Sigmoid colon (tissue), 7 donors: Measurements from ENCODE around the gene EARS2. TPM values are rescaled to one million over a fixed set of nuclear protein-coding genes. Genes with fewer than 3 reads are reported as not detected.

Experiments
- DNase-seq: peaks from one replicate; pipeline ENCODE4 v3.0.0-alpha.2; 2019
- H3K27ac ChIP-seq, 4 donors: fragments of 200-600 bp; sonication (generic); one replicate each; pipeline ENCODE4 v1.5.1; 2016 to 2019; ENCODE audit warnings: mild to moderate bottlenecking in 1 of 4
- H3K27me3 ChIP-seq, 3 donors: fragments of 200-600 bp; sonication (generic); one replicate each; pipeline ENCODE4 v1.5.1; 2019; ENCODE audit warnings: mild to moderate bottlenecking in 1 of 3
- H3K36me3 ChIP-seq, 4 donors: fragments of 200-600 bp; sonication (generic); one replicate each; pipeline ENCODE4 v1.5.1; 2016 to 2019
- H3K4me1 ChIP-seq, 4 donors: fragments of 200-600 bp; sonication (generic); one replicate each; pipeline ENCODE4 v1.5.1; 2017 to 2019
- H3K4me3 ChIP-seq, 4 donors: fragments of 200-600 bp; sonication (generic); one replicate each; pipeline ENCODE4 v1.5.1; 2017 to 2019; ENCODE audit warnings: mild to moderate bottlenecking in 2 of 4, moderate library complexity in 1 of 4
- H3K9me3 ChIP-seq, 4 donors: fragments of 200-600 bp in 3 of 4; sonication (generic) in 3 of 4; one replicate each; pipeline versions ENCODE4 v1.5.1 to v1.6.1; 2013 to 2019
- EP300 ChIP-seq, 4 donors: sonication (generic); formaldehyde crosslinking; IDR thresholded peaks; one replicate each; pipeline ENCODE4 v1.6.1; 2017; ENCODE audit warnings: antibody characterized with exemption in 4 of 4
- POLR2A ChIP-seq, 2 donors: fragments of 450-650 bp; IDR thresholded peaks; one replicate each; pipeline ENCODE4 v1.6.1; 2016; ENCODE audit warnings: antibody characterized with exemption in 2 of 2, mild to moderate bottlenecking in 2 of 2, moderate library complexity in 2 of 2
- POLR2AphosphoS5 ChIP-seq, 4 donors: sonication (generic); formaldehyde crosslinking; IDR thresholded peaks; one replicate each; pipeline ENCODE4 v1.6.1; 2017; ENCODE audit warnings: antibody characterized with exemption in 4 of 4
- WGBS, 2 donors: extraction: QIAGEN DNeasy Blood & Tissue Kit; methylation state at CpG; one replicate each; pipeline ENCODE4 v1.1.7; 2013; 5-methylcytosine and 5-hydroxymethylcytosine counted together
- intact Hi-C: fragments of 100-400 bp; cut with DNase I; formaldehyde crosslinking; loops from one replicate; pipeline ENCODE4 v1.15.1; 2023
- polyA plus RNA-seq, 3 donors: library from polyadenylated mRNA; stranded (reverse); fragments of 200-250 nt; gene quantifications; one replicate each; pipeline ENCODE4 v1.2.3, GENCODE V29; 2013
- total RNA-seq, 4 donors: library from RNA; depleted of rRNA; stranded (reverse); fragments of >200 nt; gene quantifications; one replicate each; pipeline ENCODE4 v1.1.0, GENCODE V29; 2016
- TF ChIP-seq, protein P1 (sequence below), 4 experiments: fragments of 450-650 bp in 3 of 4; fragments of 200-600 bp in 1 of 4; IDR thresholded peaks; one replicate each; pipeline ENCODE4 v1.5.1; 2016 to 2019; ENCODE audit warnings: antibody characterized with exemption in 4 of 4, mild to moderate bottlenecking in 3 of 4, moderate library complexity in 2 of 4
- donor health status: healthy with polysubstance abuse.
- donor health status: Bipolar disorder and iron deficiency.
- donor health status: healthy.

Gene EARS2
- total and polyA plus RNA-seq, 7 donors = 6.6 to 19.4 (median 8.2) TPM

DNA sequence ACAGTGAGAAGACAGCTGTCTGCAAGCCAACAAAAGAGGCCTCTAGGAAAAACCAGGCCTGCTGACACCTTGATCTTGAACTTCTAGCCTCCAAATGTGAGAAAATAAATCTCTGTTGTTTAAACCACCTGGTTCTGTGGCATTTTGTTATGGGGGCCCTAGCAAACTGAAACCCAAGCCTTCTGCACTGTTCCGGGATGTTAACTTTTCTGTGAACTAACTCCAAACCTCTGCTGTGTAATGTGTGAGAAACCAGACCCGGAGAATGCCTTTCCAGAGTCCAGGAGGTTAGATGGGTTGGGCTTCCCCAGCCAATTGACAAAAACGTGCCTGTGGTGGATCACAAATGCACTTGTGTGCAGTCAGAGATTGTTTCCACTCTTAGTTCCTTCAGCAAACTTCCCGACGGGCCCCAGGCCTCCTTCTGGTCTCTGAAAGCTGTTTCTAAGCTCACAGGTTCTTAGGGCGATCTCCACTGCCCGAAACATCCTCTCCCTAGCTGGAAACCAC is 33.2 kb downstream of the EARS2 start:
- Histone ChIP-seq H3K4me3 (no peak overlapping the region), H3K36me3 (peaks cover 4 to 73% (median 25%) of the 10 kb centered on the region in 4 donors), H3K9me3 (no peaks in the 10 kb centered on the region), H3K27me3 (no peaks in the 10 kb centered on the region), H3K4me1 (no peaks in the 10 kb centered on the region), H3K27ac (no peak overlapping the region)
- TF ChIP-seq, protein P1, sequence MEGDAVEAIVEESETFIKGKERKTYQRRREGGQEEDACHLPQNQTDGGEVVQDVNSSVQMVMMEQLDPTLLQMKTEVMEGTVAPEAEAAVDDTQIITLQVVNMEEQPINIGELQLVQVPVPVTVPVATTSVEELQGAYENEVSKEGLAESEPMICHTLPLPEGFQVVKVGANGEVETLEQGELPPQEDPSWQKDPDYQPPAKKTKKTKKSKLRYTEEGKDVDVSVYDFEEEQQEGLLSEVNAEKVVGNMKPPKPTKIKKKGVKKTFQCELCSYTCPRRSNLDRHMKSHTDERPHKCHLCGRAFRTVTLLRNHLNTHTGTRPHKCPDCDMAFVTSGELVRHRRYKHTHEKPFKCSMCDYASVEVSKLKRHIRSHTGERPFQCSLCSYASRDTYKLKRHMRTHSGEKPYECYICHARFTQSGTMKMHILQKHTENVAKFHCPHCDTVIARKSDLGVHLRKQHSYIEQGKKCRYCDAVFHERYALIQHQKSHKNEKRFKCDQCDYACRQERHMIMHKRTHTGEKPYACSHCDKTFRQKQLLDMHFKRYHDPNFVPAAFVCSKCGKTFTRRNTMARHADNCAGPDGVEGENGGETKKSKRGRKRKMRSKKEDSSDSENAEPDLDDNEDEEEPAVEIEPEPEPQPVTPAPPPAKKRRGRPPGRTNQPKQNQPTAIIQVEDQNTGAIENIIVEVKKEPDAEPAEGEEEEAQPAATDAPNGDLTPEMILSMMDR (IDR thresholded peaks at IDR 0.05) = no peak
- TF ChIP-seq EP300 (IDR thresholded peaks at IDR 0.05) (no peak), POLR2AphosphoS5 (IDR thresholded peaks at IDR 0.05) (no peak), POLR2A (IDR thresholded peaks at IDR 0.05) (no peak)
- DNase-seq = no peak
- WGBS, 2 donors = 91% methylated on average over 7 of the region's 7 CpGs
- intact Hi-C loops = no loop called here

DNA sequence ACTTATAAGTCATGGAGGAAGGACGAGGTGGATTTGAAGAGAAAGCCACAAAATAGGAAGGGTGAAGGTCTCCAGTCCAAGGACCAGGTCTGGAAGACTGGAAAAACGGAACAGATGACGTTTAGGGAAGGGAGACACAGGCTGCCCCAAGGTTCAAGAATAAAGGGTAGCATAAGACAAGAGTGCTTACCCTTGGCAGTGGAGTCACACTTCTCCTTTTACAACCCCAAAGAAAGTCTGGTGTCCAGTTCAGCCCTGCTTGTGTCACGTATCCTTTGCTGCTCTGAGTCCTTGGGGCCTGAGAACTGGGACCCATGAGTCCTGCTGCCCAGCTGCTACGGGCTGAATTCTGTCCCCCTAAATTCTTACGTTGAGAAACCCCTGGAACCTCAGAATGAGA is 33.8 kb downstream of the EARS2 start:
- Histone ChIP-seq H3K4me1 (no peaks in the 10 kb centered on the region), H3K36me3 (peaks cover 4 to 67% (median 20%) of the 10 kb centered on the region in 4 donors), H3K4me3 (no peak overlapping the region), H3K27me3 (no peaks in the 10 kb centered on the region), H3K9me3 (no peaks in the 10 kb centered on the region), H3K27ac (no peak overlapping the region)
- DNase-seq = no peak
- intact Hi-C loops = no loop called here
- 93 to 95% methylated on average over 6 of the region's 6 CpGs for WGBS, 2 donors
- TF ChIP-seq, protein P1 (IDR thresholded peaks at IDR 0.05) = no peak
- TF ChIP-seq POLR2A (IDR thresholded peaks at IDR 0.05) = no peak
- TF ChIP-seq POLR2AphosphoS5 (IDR thresholded peaks at IDR 0.05) = no peak
- TF ChIP-seq EP300 (IDR thresholded peaks at IDR 0.05) = no peak

DNA sequence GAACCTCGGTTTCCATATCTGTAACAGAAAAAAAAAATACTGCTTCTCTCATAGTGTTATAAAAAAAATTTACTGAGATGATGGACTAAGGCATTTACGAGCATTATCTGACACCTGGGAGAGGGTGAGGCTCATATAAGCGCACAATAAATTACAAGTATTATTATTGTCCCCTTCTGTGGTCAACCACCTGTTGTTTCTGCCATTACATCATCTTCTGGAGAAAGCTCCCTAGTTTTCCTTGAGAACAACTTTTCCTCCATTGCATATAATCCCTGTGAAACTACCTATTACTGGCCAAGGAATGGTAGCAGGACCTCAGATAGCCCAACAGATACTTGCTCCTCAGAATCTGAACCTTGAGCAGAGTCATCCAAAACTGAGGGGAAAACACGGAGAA is 35.2 kb downstream of the EARS2 start:
- H3K27me3 ChIP-seq = no peaks in the 10 kb centered on the region
- H3K4me3 ChIP-seq = no peak overlapping the region
- TF ChIP-seq, protein P1 (IDR thresholded peaks at IDR 0.05) = no peak
- TF ChIP-seq POLR2A (IDR thresholded peaks at IDR 0.05) (no peak), POLR2AphosphoS5 (IDR thresholded peaks at IDR 0.05) (no peak), EP300 (IDR thresholded peaks at IDR 0.05) (no peak)
- intact Hi-C loops = no loop called here
- no peaks in the 10 kb centered on the region for H3K9me3 ChIP-seq
- no peaks in the 10 kb centered on the region for H3K4me1 ChIP-seq
- WGBS, 2 donors = 86 to 91% methylated on average over 4 of the region's 4 CpGs
- peaks cover 4 to 54% (median 18%) of the 10 kb centered on the region in 4 donors for H3K36me3 ChIP-seq
- H3K27ac ChIP-seq = no peak overlapping the region
- no peak for DNase-seq

DNA sequence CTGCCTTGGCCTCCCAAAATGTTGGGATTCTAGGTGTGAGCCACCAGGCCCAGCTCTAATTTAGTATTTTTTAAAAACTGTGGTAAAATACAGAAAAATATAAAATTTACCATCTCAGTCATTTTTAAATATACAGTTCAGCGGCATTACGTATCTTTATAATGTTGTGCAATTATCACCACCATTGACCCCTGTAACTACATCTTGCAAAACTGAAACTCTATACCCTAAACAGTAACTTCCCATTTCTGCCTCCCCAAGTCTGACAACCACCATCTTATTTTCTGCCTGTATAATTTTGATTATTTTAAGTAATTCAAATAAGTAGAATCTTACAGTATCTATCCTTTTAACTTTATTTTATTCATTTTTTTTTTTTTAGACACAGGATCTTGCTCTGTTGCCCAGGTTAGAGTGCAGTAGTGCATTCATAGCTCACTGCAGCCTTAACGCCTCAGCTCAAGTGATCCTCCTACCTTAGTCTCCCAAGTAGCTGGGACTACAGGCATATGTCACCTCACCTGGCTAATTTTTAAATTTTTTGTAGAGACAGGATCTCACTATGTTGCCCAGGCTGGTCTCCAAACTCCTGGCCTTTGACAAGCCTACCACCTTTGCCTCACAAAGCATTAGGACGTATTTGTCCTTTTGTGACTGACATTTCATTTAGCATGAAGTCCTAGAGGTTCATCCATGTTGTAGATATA is 36.0 kb downstream of the EARS2 start:
- intact Hi-C loops = no loop called here
- 55 to 89% methylated on average over 4 of the region's 4 CpGs for WGBS, 2 donors

More for the DNA sequence above, 36.0 kb downstream of the EARS2 start:
- Histone ChIP-seq H3K27me3 (no peaks in the 10 kb centered on the region), H3K4me1 (no peaks in the 10 kb centered on the region), H3K36me3 (peaks cover 4 to 46% (median 18%) of the 10 kb centered on the region in 4 donors), H3K27ac (no peak overlapping the region), H3K4me3 (no peak overlapping the region), H3K9me3 (no peaks in the 10 kb centered on the region)
- TF ChIP-seq POLR2A (IDR thresholded peaks at IDR 0.05) (no peak), EP300 (IDR thresholded peaks at IDR 0.05) (no peak), POLR2AphosphoS5 (IDR thresholded peaks at IDR 0.05) (no peak)
- TF ChIP-seq, protein P1 (IDR thresholded peaks at IDR 0.05) = no peak
- DNase-seq = no peak
